Parathyroid adenoma (tissue), 2 donors: ENCODE data around the gene RARA.
"Not testable (repeated sequence)": the region's sequence is repeated elsewhere in the genome, so short reads cannot be mapped to it uniquely, and the experiment has no call there.

ENCODE experiments used
- H2AFZ ChIP-seq: fragments of 300-600 bp; sonication (generic); one replicate; pipeline ENCODE4 v1.7.0; 2017; ENCODE audit warnings: antibody characterized with exemption, mild to moderate bottlenecking
- H3K27ac ChIP-seq: fragments of 300-600 bp; sonication (generic); one replicate; pipeline ENCODE4 v1.7.0; 2017
- H3K27me3 ChIP-seq: fragments of 300-600 bp; sonication (generic); one replicate; pipeline ENCODE4 v1.7.0; 2017; ENCODE audit warnings: low read length; ENCODE audit not compliant: control insufficient read depth, insufficient read depth
- H3K36me3 ChIP-seq: fragments of 300-600 bp; sonication (generic); one replicate; pipeline ENCODE4 v1.7.0; 2017; ENCODE audit warnings: low read length; ENCODE audit not compliant: control insufficient read depth, insufficient read depth
- H3K4me1 ChIP-seq: fragments of 300-600 bp; sonication (generic); one replicate; pipeline ENCODE4 v1.7.0; 2017; ENCODE audit warnings: control low read depth
- H3K4me2 ChIP-seq: fragments of 300-600 bp; sonication (generic); one replicate; pipeline ENCODE4 v1.7.0; 2017; ENCODE audit warnings: low read length
- H3K4me3 ChIP-seq: fragments of 300-600 bp; sonication (generic); one replicate; pipeline ENCODE4 v1.7.0; 2017; ENCODE audit warnings: low read depth, low read length
- H3K79me2 ChIP-seq: fragments of 300-600 bp; sonication (generic); one replicate; pipeline ENCODE4 v1.7.0; 2017; ENCODE audit warnings: control low read depth
- H3K9ac ChIP-seq: fragments of 300-600 bp; sonication (generic); one replicate; pipeline ENCODE4 v1.7.0; 2017; ENCODE audit warnings: mild to moderate bottlenecking
- H3K9me3 ChIP-seq: fragments of 300-600 bp; sonication (generic); one replicate; pipeline ENCODE4 v1.7.0; 2017; ENCODE audit warnings: low read length; ENCODE audit not compliant: control insufficient read depth
- TF ChIP-seq, protein P1 (sequence below): fragments of 300-600 bp; sonication (generic); IDR thresholded peaks from one replicate; pipeline ENCODE4 v1.7.0; 2017; ENCODE audit warnings: antibody characterized with exemption, mild to moderate bottlenecking
- donor health status: primary hyperparathyroidism.

RARA gene

DNA sequence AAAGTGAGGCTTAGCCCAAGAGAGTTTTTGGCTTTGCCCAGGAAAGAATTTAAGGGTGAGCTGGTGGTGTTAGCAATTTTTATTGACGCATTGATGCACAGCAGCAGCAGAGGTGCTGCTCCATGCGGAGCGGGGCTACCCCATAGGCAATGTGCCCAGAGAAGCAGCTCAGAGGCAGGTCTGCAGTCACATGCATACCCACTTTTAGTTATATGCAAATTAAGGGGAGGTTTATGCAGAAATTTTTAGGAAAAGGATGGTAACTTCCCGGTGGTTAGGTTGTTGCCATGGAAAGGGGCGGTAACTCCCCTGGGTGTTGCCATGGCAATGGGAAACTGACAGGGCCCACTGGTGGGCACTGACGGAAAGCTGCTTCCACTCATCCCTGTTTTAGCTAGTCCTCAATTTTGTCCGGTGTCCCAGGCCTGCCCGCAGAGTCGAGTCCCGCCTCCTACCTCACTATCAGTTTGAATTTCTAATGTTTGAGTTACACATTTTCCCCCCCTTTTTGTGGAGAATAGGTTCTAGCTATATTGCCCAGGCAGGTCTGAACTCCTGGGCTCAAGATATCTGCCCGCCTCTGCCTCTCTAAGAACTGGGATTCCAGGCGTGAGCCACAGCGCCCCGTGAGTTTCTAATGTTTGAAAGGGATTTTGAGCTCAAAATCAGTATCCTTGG, 66.0 kb downstream of the RARA start:
- Histone ChIP-seq H2AFZ (no peak overlapping the region), H3K9me3 (no peaks in the 10 kb centered on the region), H3K27ac (no peak overlapping the region), H3K79me2 (no peaks in the 10 kb centered on the region), H3K4me2 (no peak overlapping the region), H3K4me3 (no peak overlapping the region), H3K9ac (no peak overlapping the region), H3K27me3 (no peaks in the 10 kb centered on the region), H3K4me1 (no peaks in the 10 kb centered on the region), H3K36me3 (no peaks in the 10 kb centered on the region)
- TF ChIP-seq, protein P1, sequence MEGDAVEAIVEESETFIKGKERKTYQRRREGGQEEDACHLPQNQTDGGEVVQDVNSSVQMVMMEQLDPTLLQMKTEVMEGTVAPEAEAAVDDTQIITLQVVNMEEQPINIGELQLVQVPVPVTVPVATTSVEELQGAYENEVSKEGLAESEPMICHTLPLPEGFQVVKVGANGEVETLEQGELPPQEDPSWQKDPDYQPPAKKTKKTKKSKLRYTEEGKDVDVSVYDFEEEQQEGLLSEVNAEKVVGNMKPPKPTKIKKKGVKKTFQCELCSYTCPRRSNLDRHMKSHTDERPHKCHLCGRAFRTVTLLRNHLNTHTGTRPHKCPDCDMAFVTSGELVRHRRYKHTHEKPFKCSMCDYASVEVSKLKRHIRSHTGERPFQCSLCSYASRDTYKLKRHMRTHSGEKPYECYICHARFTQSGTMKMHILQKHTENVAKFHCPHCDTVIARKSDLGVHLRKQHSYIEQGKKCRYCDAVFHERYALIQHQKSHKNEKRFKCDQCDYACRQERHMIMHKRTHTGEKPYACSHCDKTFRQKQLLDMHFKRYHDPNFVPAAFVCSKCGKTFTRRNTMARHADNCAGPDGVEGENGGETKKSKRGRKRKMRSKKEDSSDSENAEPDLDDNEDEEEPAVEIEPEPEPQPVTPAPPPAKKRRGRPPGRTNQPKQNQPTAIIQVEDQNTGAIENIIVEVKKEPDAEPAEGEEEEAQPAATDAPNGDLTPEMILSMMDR: no peak

DNA sequence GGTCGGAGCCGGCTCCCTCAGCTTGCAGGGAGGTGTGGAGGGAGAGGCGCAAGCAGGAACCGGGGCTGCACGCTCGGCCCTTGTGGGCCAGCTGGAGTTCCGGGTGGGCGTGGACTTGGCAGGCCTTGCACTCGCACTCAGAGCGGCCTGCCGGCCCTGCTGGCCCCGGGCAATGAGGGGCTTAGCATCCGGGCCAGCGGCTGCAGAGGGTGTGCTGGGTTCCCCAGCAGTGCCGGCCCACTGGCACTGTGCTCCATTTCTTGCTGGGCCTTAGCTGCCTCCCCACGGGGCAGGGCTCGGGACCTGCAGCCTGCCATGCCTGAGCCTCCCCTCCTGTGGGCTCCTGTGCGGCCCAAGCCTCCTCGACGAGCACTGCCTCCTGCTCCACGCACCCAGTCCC, 66.8 kb downstream of the RARA start:
- H3K4me1 ChIP-seq, H3K36me3 ChIP-seq, H3K27me3 ChIP-seq, H3K4me3 ChIP-seq, H3K27ac ChIP-seq, H3K9ac ChIP-seq, H3K9me3 ChIP-seq, H2AFZ ChIP-seq, H3K4me2 ChIP-seq, H3K79me2 ChIP-seq: not testable (repeated sequence)

DNA sequence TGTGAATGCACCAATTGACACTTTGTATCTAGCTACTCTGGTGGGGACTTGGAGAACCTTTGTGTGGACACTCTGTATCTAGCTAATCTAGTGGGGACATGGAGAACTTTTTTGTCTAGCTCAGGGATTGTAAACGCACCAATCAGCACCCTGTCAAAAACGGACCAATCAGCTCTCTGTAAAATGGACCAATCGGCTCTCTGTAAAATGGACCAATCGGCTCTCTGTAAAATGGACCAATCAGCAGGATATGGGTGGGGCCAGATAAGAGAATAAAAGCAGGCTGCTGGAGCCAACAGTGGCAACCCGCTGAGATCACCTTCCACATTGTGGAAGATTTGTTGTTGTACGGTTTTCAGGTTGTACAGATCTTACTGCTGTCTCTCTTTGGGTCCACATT, 67.6 kb downstream of the RARA start:
- not testable (repeated sequence) for H3K4me2 ChIP-seq, H3K9ac ChIP-seq, H3K27ac ChIP-seq, H3K9me3 ChIP-seq, H3K4me1 ChIP-seq, H3K79me2 ChIP-seq, H2AFZ ChIP-seq, H3K27me3 ChIP-seq, H3K4me3 ChIP-seq, H3K36me3 ChIP-seq

- Histone ChIP-seq H3K9ac (no peak overlapping the region), H3K4me2 (no peak overlapping the region), H3K36me3 (no peaks in the 10 kb centered on the region), H3K4me1 (no peaks in the 10 kb centered on the region), H3K79me2 (no peaks in the 10 kb centered on the region), H3K9me3 (no peaks in the 10 kb centered on the region), H3K4me3 (no peak overlapping the region), H3K27me3 (no peaks in the 10 kb centered on the region), H3K27ac (no peak overlapping the region), H2AFZ (no peak overlapping the region)
- TF ChIP-seq, protein P1: no peak
Observed at GRCh38 chr17:40377832-40378231, 68.9 kb downstream of the RARA start.

DNA sequence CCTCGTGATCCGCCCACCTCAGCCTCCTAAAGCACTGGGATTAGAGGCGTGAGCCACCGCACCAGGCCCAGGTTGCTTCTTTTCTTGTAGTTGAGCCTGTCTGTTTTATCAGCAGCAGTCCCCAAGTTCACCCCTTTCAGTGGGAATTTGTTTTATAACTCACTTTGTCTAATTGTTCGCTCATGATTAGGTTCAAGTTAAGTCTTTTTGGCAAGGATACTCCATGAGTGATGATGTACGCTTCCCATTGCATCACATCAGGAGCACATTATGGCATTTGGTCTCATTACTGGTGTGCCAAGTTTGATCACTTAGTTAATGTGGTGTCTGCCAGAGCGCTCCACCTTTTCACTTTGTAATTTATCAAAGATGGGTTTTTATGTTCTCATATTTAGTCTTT, 70.0 kb downstream of the RARA start:
- no peak overlapping the region for H3K4me3 ChIP-seq
- H3K9ac ChIP-seq: no peak overlapping the region
- no peak overlapping the region for H2AFZ ChIP-seq
- TF ChIP-seq, protein P1: no peak
- no peaks in the 10 kb centered on the region for H3K79me2 ChIP-seq
- H3K9me3 ChIP-seq: no peaks in the 10 kb centered on the region
- no peak overlapping the region for H3K27ac ChIP-seq
- no peaks in the 10 kb centered on the region for H3K4me1 ChIP-seq
- no peaks in the 10 kb centered on the region for H3K27me3 ChIP-seq
- no peak overlapping the region for H3K4me2 ChIP-seq
- no peaks in the 10 kb centered on the region for H3K36me3 ChIP-seq

DNA sequence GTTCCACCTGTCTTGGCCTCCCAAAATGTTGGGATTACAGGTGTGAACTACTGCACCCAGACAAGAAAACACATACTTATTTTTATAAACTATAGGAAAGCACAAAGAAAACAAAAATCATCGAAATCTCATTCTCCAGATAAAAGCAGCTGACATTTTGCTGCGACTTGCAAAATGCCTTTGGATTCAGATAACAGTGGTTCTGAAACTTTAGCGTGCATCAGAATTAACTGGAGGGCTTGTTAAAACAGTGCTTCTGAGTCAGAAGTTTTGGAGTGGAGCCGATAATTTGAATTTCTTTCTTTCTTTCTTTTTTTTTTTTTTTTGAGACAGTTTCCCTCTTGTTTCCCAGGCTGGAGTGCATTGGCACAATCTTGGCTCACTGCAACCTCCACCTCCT, 73.3 kb downstream of the RARA start:
- TF ChIP-seq, protein P1: no peak
- Histone ChIP-seq H3K4me3 (no peak overlapping the region), H3K4me1 (no peaks in the 10 kb centered on the region), H3K9ac (no peak overlapping the region), H3K27me3 (no peaks in the 10 kb centered on the region), H2AFZ (no peak overlapping the region), H3K27ac (no peak overlapping the region), H3K4me2 (no peak overlapping the region), H3K79me2 (no peaks in the 10 kb centered on the region), H3K36me3 (no peaks in the 10 kb centered on the region), H3K9me3 (no peaks in the 10 kb centered on the region)

GRCh38 chr17:40386555-40386954, 77.6 kb downstream of the RARA start:
- not testable (repeated sequence) for H2AFZ ChIP-seq, H3K4me3 ChIP-seq, H3K4me1 ChIP-seq, H3K36me3 ChIP-seq, H3K27me3 ChIP-seq, H3K9ac ChIP-seq, H3K79me2 ChIP-seq, H3K4me2 ChIP-seq, H3K27ac ChIP-seq, H3K9me3 ChIP-seq
